HepG2 (cell line): Measurements from ENCODE around the gene SAMSN1.

Source experiments
- CEBPZ ChIP-seq: IDR thresholded peaks from 2 replicates; pipeline ENCODE4 v1.6.1; 2012; ENCODE audit warnings: low read length, improper control_type of control experiment
- CTCF ChIP-seq: sonication (generic); formaldehyde crosslinking; IDR thresholded peaks from 2 replicates; pipeline ENCODE4 v1.5.0; 2020; ENCODE audit warnings: mild to moderate bottlenecking, missing genetic modification reagents, moderate library complexity
- HOXA7 ChIP-seq: sonication (generic); formaldehyde crosslinking; IDR thresholded peaks from 2 replicates; pipeline ENCODE4 v1.8.1; 2022; ENCODE audit warnings: mild to moderate bottlenecking, missing genetic modification reagents, moderate library complexity
- MZF1 ChIP-seq: sonication (generic); formaldehyde crosslinking; IDR thresholded peaks from 2 replicates; pipeline ENCODE4 v1.8.1; 2023; ENCODE audit warnings: mild to moderate bottlenecking, missing genetic modification reagents, borderline replicate concordance
- NAIF1 ChIP-seq: sonication (generic); formaldehyde crosslinking; IDR thresholded peaks from 2 replicates; pipeline ENCODE4 v1.5.0; 2020; ENCODE audit warnings: mild to moderate bottlenecking, missing genetic modification reagents, borderline replicate concordance
- PHF8 ChIP-seq: sonication (generic); formaldehyde crosslinking; IDR thresholded peaks from 2 replicates; pipeline ENCODE4 v1.5.0; 2020; ENCODE audit warnings: missing genetic modification reagents
- POLR2A ChIP-seq, 2 experiments: IDR thresholded peaks; 2 replicates each; pipeline ENCODE4 v1.6.1; 2011; ENCODE audit warnings: low read depth in 2 of 2, low read length in 2 of 2, mild to moderate bottlenecking in 1 of 2, moderate library complexity in 1 of 2; ENCODE audit not compliant: insufficient read depth in 1 of 2
- RFX5 ChIP-seq: IDR thresholded peaks from 2 replicates; pipeline ENCODE4 v1.6.1; 2011; ENCODE audit warnings: low read depth, low read length, improper control_type of control experiment
- THAP9 ChIP-seq: sonication (generic); formaldehyde crosslinking; IDR thresholded peaks from 2 replicates; pipeline ENCODE4; 2020; ENCODE audit warnings: missing genetic modification reagents, mild to moderate bottlenecking, borderline replicate concordance

DNA sequence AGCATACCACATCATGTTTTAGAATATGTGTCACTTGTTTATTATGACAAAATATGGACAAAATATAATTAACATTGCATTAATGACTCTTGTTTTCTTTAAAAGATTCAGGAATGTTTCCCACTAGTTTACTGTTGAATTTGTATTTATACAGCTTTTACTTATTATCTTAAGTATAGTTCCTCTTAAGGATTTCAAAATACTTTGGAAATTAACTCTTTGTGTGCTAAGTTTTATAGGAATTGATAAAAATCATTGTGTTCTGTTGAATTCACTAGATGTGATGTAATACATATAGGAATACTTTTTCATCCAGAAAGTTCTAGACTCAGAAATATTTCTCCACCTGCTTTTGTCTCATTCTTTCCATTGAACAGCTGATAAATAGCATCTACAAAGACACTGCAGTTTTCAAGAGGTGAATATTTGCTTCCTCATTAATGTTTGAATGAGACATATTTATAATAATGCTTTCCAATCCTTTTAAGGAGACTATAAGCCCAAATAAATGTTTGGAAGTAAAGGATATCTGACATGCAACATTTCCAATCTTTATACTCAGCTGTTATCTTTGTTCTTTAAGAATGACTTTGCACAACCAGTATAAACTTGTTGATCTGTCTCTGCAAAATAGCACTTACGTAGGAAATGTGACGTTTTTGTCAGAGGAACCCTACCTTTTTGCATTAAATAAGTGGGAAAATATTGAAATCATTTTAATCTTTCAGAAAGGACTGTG, 38.4 kb upstream of the SAMSN1 start:
- TF ChIP-seq POLR2A (IDR thresholded peaks at IDR 0.05; ENCODE audit: insufficient read depth in 1 of 2, low read depth in 2 of 2, low read length in 2 of 2) (no peak), NAIF1 (no peak), RFX5 (no peak), MZF1 (no peak), THAP9 (CRISPR knock-in tag) (no peak), CEBPZ (no peak), PHF8 (CRISPR knock-in tag) (no peak), CTCF (CRISPR knock-in tag) (no peak), HOXA7 (no peak)
